Panc1 (cell line): Measurements from ENCODE around the gene PCSK2. TPM values are rescaled to one million over a fixed set of nuclear protein-coding genes. Genes with fewer than 3 reads are reported as not detected.

Experiments used
- ATAC-seq: fragments of 200-7000 bp; cut with Tn5 transposase; 2 replicates; pipeline ENCODE4 v1.9.1; 2020; ENCODE audit warnings: mild to moderate bottlenecking, moderate library complexity
- BruUV-seq: library from RNA; stranded (reverse); fragments of 400-500 nt; replicated peaks from 2 replicates; lab custom pipeline; 2021; lab: Mats Ljungman, UMichigan
- CTCF ChIA-PET: fragments of 300-600 bp; sonication (Branson Sonifier 250); formaldehyde crosslinking; loops from one replicate; lab custom pipeline; 2022; ENCODE audit warnings: antibody characterized with exemption; lab: Charles Lee
- POLR2A ChIA-PET: fragments of 300-600 bp; sonication (Branson Sonifier 250); formaldehyde crosslinking; loops from one replicate; lab custom pipeline; 2022; ENCODE audit warnings: antibody characterized with exemption; lab: Charles Lee
- DNase-seq: peaks from one replicate; pipeline ENCODE4 v3.0.0-alpha.2; 2010; ENCODE audit warnings: low read depth, low spot score
- H3K27ac ChIP-seq: 2 replicates; pipeline ENCODE4 v1.5.1; 2011; ENCODE audit warnings: mild to moderate bottlenecking, low read length, inconsistent platforms
- H3K27me3 ChIP-seq: fragments of 200-500 bp; sonication (Bioruptor generic); 2 replicates; pipeline ENCODE4 v1.6.0; 2014; ENCODE audit warnings: low read length, inconsistent platforms; ENCODE audit not compliant: control insufficient read depth, insufficient read depth
- H3K36me3 ChIP-seq: fragments of 200-500 bp; sonication (Bioruptor generic); 2 replicates; pipeline ENCODE4 v1.5.1; 2014; ENCODE audit warnings: inconsistent platforms, mild to moderate bottlenecking, low read length, moderate library complexity; ENCODE audit not compliant: control insufficient read depth, insufficient read depth
- H3K4me1 ChIP-seq: 2 replicates; pipeline ENCODE4 v1.5.1; 2011; ENCODE audit warnings: inconsistent platforms, mild to moderate bottlenecking, low read length, moderate library complexity; ENCODE audit not compliant: control insufficient read depth, insufficient read depth
- H3K4me3 ChIP-seq, 2 experiments: 2 replicates each; pipeline ENCODE4 v1.5.1; 2011 to 2012; ENCODE audit warnings: low read depth in 2 of 2, low read length in 2 of 2, mild to moderate bottlenecking in 2 of 2, inconsistent platforms in 1 of 2, moderate library complexity in 1 of 2
- H3K9me3 ChIP-seq: fragments of 200-500 bp; sonication (Bioruptor generic); 2 replicates; pipeline ENCODE4 v1.5.1; 2014; ENCODE audit warnings: low read depth, mild to moderate bottlenecking, inconsistent platforms, low read length, moderate library complexity; ENCODE audit not compliant: control insufficient read depth, insufficient read depth
- CTCF ChIP-seq: fragments of 450-650 bp; IDR thresholded peaks from 2 replicates; pipeline ENCODE4 v1.5.1; 2017; ENCODE audit warnings: mild to moderate bottlenecking
- POLR2AphosphoS5 ChIP-seq: IDR thresholded peaks from 2 replicates; pipeline ENCODE4 v1.6.1; 2012; ENCODE audit warnings: mild to moderate bottlenecking, low read depth, low read length, moderate library complexity
- REST ChIP-seq, 2 experiments: IDR thresholded peaks; 2 replicates each; pipeline ENCODE4 v1.6.1; 2011 to 2012; ENCODE audit warnings: low read depth in 2 of 2, control low read depth in 1 of 2, low read length in 1 of 2, mild to moderate bottlenecking in 1 of 2, moderate library complexity in 1 of 2; ENCODE audit not compliant: insufficient read depth in 1 of 2
- SIN3A ChIP-seq: IDR thresholded peaks from 2 replicates; pipeline ENCODE4 v1.6.1; 2012; ENCODE audit warnings: low read depth, mild to moderate bottlenecking, low read length, moderate library complexity, borderline replicate concordance; ENCODE audit not compliant: insufficient read depth
- TCF7L2 ChIP-seq: IDR thresholded peaks from 2 replicates; pipeline ENCODE4 v1.6.1; 2011; ENCODE audit warnings: mild to moderate bottlenecking, low read depth, low read length, inconsistent platforms
- in situ Hi-C: cut with HindIII; loops from 2 replicates; pipeline ENCODE4 v1.10.0; 2016; ENCODE audit warnings: low sequenced_read_pairs, low pct_unique_long_range_greater_than_20kb
- intact Hi-C: fragments of 100-400 bp; cut with micrococcal nuclease; formaldehyde crosslinking; loops from one replicate; pipeline ENCODE4 v1.10.0; 2022; ENCODE audit not compliant: unreplicated experiment
- total RNA-seq: library from RNA; stranded (reverse); gene quantifications from one replicate; pipeline ENCODE4 v1.2.1, GENCODE V29; 2021; ENCODE audit not compliant: unreplicated experiment

The PCSK2 gene
- total RNA-seq, 1 experiment from 2014 or later: not detected

GRCh38 chr20:17530153-17530552 is 303.3 kb downstream of the PCSK2 start:
- in situ Hi-C loops (no loop called here), intact Hi-C loops (no loop called here)
- ChIA-PET CTCF (no interaction called here), POLR2A (no interaction called here)
- ATAC-seq (no peak), DNase-seq (no peak)
- TF ChIP-seq CTCF: no peak
- no peak for TF ChIP-seq TCF7L2
- no peak for TF ChIP-seq SIN3A
- TF ChIP-seq REST (IDR thresholded peaks at IDR 0.05; ENCODE audit: insufficient read depth in 1 of 2, low read depth in 2 of 2, low read length in 1 of 2): no peak
- TF ChIP-seq POLR2AphosphoS5: no peak
- Histone ChIP-seq H3K9me3 (no peaks in the 10 kb centered on the region), H3K4me1 (peaks cover 24% of the 10 kb centered on the region), H3K4me3 (peak overlapping the region; percentile 51 to 77; a peak in 3 of 4 replicates), H3K36me3 (no peaks in the 10 kb centered on the region), H3K27ac (peak overlapping the region; percentile 44; the same call in 1 of the 2 replicates), H3K27me3 (no peaks in the 10 kb centered on the region)
- BruUV-seq: TSS peak; percentile 59

- TF ChIP-seq CTCF (peak; percentile 13; the same call in 1 of the 2 replicates), TCF7L2 (peak; percentile 54; the same call in 1 of the 2 replicates), REST (IDR thresholded peaks at IDR 0.05; ENCODE audit: insufficient read depth in 1 of 2, low read depth in 2 of 2, low read length in 1 of 2) (no peak), POLR2AphosphoS5 (no peak)
- Histone ChIP-seq H3K27me3 (no peaks in the 10 kb centered on the region), H3K4me1 (peaks cover 24% of the 10 kb centered on the region), H3K36me3 (no peaks in the 10 kb centered on the region), H3K9me3 (no peaks in the 10 kb centered on the region), H3K27ac (peak within 1 kb of the TSS; percentile 88), H3K4me3 (peak within 1 kb of the TSS; percentile 51 to 77)
- CTCF ChIA-PET: interaction anchor here (0.7 kb wide), 1 partner anchor 11 kb away, joined by 3 read pairs; no protein-coding TSS in a partner anchor
- in situ Hi-C loops: no loop called here
- POLR2A ChIA-PET: no interaction called here
- peak; percentile 89 for ATAC-seq
- no TSS peak for BruUV-seq
- intact Hi-C loops: no loop called here
- DNase-seq: no peak
Observed at GRCh38 chr20:17530716-17531664, 304.1 kb downstream of the PCSK2 start, which contains the start of gene BFSP1. Gene BFSP1, minus strand, starts transcription at chr20:17531379. Its CDS starts 50 bp downstream, at chr20:17531329.
